Activated CD8-positive, alpha-beta memory T cell treated with anti-CD3 and anti-CD28 coated beads for 36 hours (primary cell): ENCODE data around the gene TMEM221. TPM values are rescaled to one million over a fixed set of nuclear protein-coding genes. Genes with fewer than 3 reads are reported as not detected.
"Not testable (repeated sequence)": the region's sequence is repeated elsewhere in the genome, so short reads cannot be mapped to it uniquely, and the experiment has no call there.

ENCODE experiments used
- CTCF ChIA-PET: fragments of 350-600 bp; sonication (Branson Sonifier 250); formaldehyde crosslinking; loops from one replicate; lab custom pipeline; 2021; ENCODE audit warnings: antibody characterized with exemption; lab: Charles Lee
- POLR2A ChIA-PET: fragments of 350-600 bp; sonication (Branson Sonifier 250); formaldehyde crosslinking; loops from one replicate; lab custom pipeline; 2021; ENCODE audit warnings: antibody characterized with exemption; lab: Charles Lee
- total RNA-seq, 2 experiments: library from RNA; stranded (reverse); gene quantifications; one replicate each; pipeline ENCODE4 v1.2.3, GENCODE V29; 2021

The TMEM221 gene
- total RNA-seq, 2 experiments from 2014 or later, result not detected

DNA sequence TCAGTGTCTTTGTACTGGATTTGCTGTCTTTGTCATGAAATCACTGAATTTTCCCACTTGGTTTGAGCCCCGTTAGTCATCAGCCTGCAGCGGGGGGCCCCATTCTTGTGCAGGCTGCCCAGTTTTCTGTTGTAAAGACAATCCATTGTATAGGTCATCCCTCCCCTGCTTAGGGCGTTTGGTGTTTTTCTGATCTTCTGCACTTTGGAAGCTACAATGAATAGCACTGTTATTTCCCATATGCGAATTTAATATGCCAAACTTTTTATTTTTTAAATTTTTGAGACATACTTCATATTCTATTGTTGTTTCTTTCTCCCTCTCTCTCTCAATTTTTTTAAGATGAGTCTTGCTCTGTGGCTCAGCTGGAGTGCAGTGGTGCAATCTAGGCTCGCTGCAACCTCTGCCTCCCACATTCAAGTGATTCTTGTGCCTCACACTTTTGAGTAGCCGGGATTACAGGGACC lies 30.9 kb upstream of the TMEM221 start:
- POLR2A ChIA-PET, result no interaction called here
- CTCF ChIA-PET, result interaction anchor here (1.1 to 1.7 kb wide), 2 partner anchors 17 kb away, joined by 3 to 5 read pairs; no protein-coding TSS in a partner anchor

DNA sequence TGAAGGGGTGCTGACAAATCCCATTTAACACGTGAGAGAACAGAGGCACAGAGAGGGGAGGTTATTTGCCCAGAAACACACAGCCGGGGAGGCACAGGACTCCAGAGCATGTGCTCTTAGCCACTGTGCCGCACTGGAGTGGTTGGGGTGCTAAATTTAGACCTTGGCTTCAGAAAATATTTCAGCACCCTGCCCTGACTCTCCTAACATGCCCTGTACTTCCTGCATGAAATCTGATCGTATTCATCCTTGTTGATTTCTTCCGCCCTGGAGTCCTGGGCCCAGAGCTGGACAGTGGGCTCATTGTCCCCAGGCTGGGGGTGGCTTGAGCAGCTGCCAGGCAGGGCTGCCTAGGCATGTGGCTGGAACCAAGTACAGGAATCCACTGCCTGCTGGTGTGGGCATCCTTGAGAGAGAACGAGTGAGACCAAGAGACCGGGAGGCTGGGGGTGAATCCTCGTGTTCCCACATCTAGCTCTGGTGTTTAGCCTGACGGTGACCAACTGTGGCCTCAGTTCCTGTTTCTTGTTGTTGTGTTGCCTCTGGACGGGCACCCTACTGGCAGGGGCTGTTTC lies 27.2 kb upstream of the TMEM221 start:
- CTCF ChIA-PET, result interaction anchor here (1.9 kb wide), 1 partner anchor 21 kb away, joined by 10 read pairs; no protein-coding TSS in a partner anchor
- POLR2A ChIA-PET, result no interaction called here

GRCh38 chr19:17475011-17475540 lies 26.6 kb upstream of the TMEM221 start:
- POLR2A ChIA-PET, result not testable (repeated sequence)
- CTCF ChIA-PET, result interaction anchor here (0.7 to 1.9 kb wide), 2 partner anchors 21 to 131 kb away, joined by 4 to 10 read pairs; no protein-coding TSS in a partner anchor

- CTCF ChIA-PET, result interaction anchor here (0.7 kb wide), 1 partner anchor 23 kb away, joined by 4 read pairs; no protein-coding TSS in a partner anchor
- POLR2A ChIA-PET, result no interaction called here
Observed at GRCh38 chr19:17473041-17473440, 24.6 kb upstream of the TMEM221 start.

DNA sequence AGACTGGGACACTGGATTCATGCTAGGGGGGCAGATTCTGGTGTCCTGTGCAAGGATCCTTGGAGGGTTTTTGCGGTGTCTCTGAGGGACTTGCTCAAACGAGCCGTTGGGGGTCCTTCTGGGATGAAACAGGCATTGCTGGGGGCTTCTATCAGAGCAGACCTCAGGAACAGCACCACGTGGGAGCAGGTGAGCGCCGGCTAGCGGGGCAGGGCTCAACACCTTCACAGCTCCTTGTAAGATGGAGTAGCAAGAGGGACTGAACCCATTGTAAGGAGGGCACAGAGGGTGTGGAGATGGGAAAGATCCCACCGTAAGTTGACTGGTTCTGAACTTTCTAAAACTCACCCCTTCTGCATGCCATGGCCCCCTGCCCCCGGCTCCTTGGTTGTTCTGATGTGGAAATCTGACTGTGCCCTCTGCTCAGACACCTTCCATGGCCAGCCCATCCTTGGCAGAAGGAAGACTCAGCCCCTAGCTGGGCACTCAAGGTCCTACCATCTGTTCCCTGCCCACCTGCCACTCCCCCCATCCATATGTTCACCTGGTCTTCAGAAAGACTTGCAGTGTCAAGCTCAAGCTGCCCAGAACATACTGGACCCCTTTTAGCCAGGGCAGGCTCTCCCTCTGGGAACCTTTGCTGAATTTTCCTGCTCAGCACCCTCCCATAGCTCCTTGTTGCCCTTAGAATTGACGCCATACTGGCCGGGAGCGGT lies 23.1 kb upstream of the TMEM221 start:
- POLR2A ChIA-PET, result interaction anchor here (0.6 kb wide), 1 partner anchor 43 kb away, joined by 3 read pairs; no protein-coding TSS in a partner anchor

DNA sequence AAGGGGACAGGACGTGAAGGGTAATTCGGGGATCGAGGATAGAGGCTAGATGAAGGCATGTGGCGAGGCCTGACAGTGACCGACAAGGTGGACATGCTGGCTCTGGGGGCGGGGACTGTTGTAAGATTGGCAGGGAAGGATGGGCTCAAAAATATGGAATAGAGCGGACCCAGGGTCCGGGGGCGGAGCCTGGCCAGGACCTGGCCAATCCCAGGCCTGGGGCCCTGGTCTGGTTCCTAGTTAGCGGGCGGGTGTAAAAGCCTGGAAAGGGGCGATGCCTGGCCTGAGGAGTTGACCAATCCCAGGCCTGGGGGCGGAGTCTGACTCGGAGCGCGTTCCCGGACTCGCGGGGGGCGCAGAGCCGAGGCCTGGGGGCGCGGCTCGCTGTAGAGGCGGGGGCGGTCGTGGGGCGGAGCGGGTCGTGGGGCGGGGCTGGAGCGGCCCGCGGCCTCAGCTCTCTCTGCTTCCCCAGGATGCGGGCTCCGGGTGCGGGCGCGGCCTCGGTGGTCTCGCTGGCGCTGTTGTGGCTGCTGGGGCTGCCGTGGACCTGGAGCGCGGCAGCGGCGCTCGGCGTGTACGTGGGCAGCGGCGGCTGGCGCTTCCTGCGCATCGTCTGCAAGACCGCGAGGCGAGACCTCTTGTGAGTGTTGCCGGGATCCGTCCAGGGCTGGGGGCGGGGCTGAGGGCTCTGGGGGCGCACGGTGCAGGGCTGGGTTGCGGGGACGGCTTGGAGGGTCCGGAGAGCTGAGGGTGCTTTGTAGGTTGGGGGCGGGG lies 21.8 kb upstream of the TMEM221 start, which contains the start of gene SLC27A1:
Gene SLC27A1 (plus strand): TSS at position 457 of the 774 bp plus-strand sequence. CDS start 17 bp downstream, at position 474.
- ChIA-PET POLR2A (interaction anchor here (0.5 to 0.7 kb wide), 2 partner anchors 12 to 89 kb away, joined by 3 to 4 read pairs; no protein-coding TSS in a partner anchor), CTCF (interaction anchor here (1.4 to 1.6 kb wide), 3 partner anchors 16 to 29 kb away, joined by 3 to 5 read pairs (median 4); no protein-coding TSS in a partner anchor)

More for the DNA sequence above, 23.1 kb upstream of the TMEM221 start:
- CTCF ChIA-PET, result interaction anchor here (0.8 to 1.6 kb wide), 5 partner anchors 17 to 134 kb away, joined by 3 to 5 read pairs (median 4); no protein-coding TSS in a partner anchor

DNA sequence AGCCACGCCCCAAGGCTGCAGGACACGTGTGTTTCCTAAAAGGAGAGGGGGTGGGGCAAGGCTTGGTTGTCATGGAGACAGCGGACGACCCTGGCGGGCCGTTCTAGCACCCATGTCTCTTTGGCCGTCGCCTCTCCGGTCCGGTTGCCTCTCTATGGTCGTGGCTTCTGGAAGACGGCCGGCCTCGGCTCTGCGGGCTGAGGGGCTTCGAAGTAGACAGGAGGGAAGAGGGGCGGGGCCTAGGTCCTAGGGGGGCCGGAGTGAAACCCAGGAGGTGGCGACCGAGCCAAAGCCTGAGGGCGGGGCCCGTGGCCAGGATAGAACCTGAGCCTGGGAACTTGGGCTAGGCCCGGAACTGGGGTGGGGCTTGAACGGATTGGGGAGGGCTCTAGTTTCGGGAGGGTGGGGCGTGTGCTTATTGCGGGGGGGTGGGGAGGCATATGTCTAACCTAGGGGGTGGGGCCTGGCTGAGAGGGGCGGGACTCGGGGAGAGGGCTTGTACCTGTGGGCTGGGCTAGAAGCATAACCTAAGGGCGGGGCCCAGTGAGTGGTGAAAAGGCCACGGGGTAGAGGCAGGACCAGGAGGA lies 21.1 kb upstream of the TMEM221 start:
- ChIA-PET CTCF (interaction anchor here (1.5 to 1.7 kb wide), 3 partner anchors 15 to 28 kb away, joined by 4 to 6 read pairs (median 5); no protein-coding TSS in a partner anchor), POLR2A (no interaction called here)

DNA sequence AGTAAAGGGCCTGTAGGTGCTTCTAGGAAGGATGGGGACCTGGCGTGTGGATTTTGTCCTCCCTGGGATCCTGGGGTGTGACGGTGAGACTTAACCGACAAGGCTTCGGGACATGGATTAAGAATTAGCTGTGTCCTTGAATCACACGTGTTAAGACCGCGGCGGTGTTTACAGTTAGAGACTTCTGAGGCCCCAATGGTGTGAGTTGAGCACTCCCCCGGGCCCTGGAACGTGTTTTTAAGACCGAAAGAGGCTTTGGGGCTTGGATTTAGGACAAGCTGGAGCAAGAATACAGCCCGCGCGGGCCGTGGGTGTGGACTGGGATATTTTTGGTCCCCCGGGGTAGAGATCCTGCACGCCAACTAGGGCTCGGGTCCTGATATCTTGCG lies 20.6 kb upstream of the TMEM221 start:
- ChIA-PET CTCF (interaction anchor here (1.7 kb wide), 1 partner anchor 28 kb away, joined by 6 read pairs; no protein-coding TSS in a partner anchor), POLR2A (no interaction called here)

- ChIA-PET CTCF (interaction anchor here (1.0 to 1.7 kb wide), 3 partner anchors 27 to 31 kb away, joined by 3 to 6 read pairs (median 4); no protein-coding TSS in a partner anchor), POLR2A (no interaction called here)
Observed at GRCh38 chr19:17468302-17469091, 20.0 kb upstream of the TMEM221 start.

- CTCF ChIA-PET, result interaction anchor here (0.6 to 1.7 kb wide), 4 partner anchors 26 to 46 kb away, joined by 3 to 6 read pairs (median 4); no protein-coding TSS in a partner anchor
- POLR2A ChIA-PET, result no interaction called here
Observed at GRCh38 chr19:17467471-17468301, 19.2 kb upstream of the TMEM221 start.

DNA sequence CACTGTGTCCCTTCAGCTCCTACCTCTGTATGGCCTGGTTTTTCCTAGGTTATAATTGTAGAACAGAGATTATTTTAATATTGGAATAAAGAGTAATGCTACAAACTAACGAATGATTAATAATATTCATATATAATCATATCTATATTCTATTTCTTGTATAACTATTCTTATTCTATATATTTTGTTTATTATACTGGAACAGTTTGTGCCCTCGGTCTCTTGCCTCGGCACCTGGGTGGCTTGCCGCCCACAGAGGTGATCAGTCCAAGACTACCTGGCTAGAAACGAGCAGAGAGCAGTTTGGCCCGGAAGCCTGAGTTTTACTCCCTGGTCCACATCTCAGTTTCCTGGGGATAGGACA lies 18.0 kb upstream of the TMEM221 start:
- POLR2A ChIA-PET, result interaction anchor here (0.6 kb wide), 1 partner anchor 82 kb away, joined by 10 read pairs; no protein-coding TSS in a partner anchor
- CTCF ChIA-PET, result interaction anchor here (0.7 to 2.9 kb wide), 6 partner anchors 12 to 110 kb away, joined by 3 to 12 read pairs (median 4); partner anchors contain the start of genes MVB12A and TMEM221

- CTCF ChIA-PET, result interaction anchor here (1.2 kb wide), 2 partner anchors 36 to 75 kb away, joined by 3 to 4 read pairs; no protein-coding TSS in a partner anchor
- POLR2A ChIA-PET, result no interaction called here
Observed at GRCh38 chr19:17460372-17461230, 12.1 kb upstream of the TMEM221 start, which contains the start of gene NXNL1. TSS of gene NXNL1 (minus strand) at chr19:17460926. CDS start at chr19:17460869, 57 bp downstream.

- ChIA-PET POLR2A (no interaction called here), CTCF (interaction anchor here (0.5 to 1.2 kb wide), 5 partner anchors 11 to 396 kb away, joined by 3 to 4 read pairs (median 4); partner anchors contain the start of gene TMEM221)
Observed at GRCh38 chr19:17458970-17459369, 10.5 kb upstream of the TMEM221 start.

DNA sequence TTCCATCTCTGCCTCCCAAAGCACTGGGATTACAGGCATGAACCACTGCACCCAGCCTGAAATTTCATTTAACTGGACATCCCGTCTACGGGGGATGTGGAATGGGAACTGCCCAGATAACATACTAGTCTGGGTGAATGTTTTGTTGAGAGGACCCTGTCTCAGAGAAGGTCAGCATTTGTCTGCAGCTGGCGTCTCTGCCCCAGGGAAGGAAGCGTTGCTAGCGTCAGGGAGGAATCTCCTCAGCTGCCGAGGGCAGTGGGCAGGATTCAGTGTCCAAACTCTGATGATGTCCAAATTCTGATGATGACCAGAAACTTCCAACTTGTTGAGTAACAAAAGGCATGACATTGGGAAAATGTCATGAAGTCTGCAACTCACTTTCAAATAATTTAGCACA lies 9.1 kb upstream of the TMEM221 start:
- ChIA-PET CTCF (interaction anchor here (1.3 kb wide), 1 partner anchor 16 kb away, joined by 3 read pairs; no protein-coding TSS in a partner anchor), POLR2A (no interaction called here)

GRCh38 chr19:17456127-17456526 lies 7.7 kb upstream of the TMEM221 start:
- CTCF ChIA-PET, result interaction anchor here (1.3 kb wide), 1 partner anchor 15 kb away, joined by 3 read pairs; no protein-coding TSS in a partner anchor
- POLR2A ChIA-PET, result no interaction called here
